ENCODE data around the gene TRNP1. TPM values are rescaled to one million over a fixed set of nuclear protein-coding genes. Genes with fewer than 3 reads are reported as not detected.
A peak's percentile ranks its signal among the peaks of the same experiment; 100 is the strongest.

The TRNP1 gene
- total RNA-seq, 1 donor from 2014 or later: 12.0 TPM

DNA sequence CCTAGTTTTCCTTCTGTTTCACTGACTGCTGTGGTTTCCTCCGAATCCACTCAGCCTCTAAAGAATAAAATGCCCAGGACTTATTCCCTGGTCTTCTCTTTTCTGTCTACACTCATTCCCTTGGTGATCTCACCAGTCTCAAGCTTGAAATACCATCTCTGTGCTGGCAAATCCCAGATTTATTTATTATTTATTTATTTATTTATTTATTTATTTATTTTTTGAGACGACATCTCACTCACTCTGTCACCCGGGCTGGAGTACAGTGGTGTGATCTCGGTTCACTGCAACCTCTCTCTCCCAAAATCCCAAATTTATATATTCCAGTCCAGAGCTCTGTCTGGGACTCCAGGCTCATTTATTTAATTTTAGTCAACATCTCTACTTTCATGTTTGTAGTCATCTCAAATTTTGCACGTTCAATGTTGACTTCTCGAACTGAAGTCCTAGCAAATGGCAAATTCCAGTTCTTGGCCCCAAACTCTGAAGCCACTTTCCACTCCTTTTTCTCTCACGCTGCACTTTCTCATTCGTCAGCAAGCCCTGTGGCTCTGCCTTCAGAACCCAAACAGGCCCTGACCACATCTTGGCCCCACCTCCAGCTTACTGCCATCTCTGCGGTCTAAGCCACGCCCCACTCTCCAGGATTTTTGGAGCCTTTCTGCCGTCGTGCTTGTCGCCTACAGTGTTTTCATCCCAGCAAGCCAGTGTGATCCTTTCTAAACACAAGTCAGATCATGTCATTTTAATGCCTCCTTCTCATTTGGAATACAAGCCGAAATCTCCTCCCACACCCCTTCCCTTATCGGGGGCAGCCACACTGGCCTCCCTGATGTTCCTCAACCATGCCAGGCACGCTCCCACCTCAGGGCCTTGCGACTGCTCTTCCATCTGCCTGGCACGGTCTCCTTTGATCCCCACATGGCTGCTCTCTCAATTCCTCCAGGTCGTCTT is 33.4 kb downstream of the TRNP1 start:
- DNase-seq (ENCODE audit: low spot score): peak; percentile 73

DNA sequence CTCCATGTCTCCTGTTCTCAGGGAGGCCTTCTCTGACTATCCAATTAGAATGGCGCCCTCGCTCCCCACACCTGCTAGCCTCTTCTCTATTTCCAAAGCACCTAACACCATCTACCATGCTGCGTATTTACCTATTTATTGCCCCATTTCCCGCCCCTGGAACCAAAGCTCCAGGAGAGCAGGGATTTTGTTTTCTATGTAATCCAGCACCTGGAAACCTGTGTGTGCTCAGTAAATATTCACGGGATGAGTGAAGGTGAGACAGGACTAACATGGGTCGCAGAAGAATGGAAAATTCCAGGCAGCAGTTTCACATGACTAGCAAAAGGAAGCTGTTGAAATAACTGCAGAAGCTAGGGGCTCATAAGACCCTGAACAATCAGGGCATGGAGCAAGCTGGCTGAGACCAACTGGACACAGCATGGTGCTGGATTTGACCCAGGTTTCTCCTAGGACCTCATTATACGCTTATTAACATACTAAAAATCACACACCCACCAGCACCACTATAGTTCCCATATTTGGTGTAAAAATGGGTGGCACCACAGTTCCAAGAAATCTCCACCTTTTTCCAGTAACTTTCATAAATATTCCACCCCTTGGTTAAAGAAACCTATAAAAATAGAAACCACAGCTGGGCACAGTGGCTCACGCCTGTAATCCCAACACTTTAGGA is 34.2 kb downstream of the TRNP1 start:
- DNase-seq (ENCODE audit: low spot score): no peak

DNA sequence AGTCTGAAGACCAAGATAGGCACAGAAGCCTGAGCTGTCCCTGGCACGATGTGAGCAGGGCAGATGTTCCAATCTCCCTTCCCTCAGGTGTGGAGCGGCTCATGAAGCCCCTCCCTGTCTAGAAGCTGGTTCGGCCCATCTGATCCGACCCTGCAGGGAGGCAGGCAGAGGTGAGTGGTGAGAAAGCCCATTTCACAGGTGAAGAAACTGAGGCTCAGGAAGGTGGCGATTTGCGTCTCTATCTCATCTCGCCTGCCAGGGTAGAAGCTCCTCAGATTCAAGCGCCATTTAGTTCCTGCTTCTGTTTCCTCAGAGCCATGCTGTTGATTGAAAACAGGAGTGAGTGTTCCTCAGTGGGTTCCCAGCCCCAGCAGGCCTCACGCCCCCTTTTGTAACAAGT is 36.0 kb downstream of the TRNP1 start:
- DNase-seq (ENCODE audit: low spot score): no peak

DNA sequence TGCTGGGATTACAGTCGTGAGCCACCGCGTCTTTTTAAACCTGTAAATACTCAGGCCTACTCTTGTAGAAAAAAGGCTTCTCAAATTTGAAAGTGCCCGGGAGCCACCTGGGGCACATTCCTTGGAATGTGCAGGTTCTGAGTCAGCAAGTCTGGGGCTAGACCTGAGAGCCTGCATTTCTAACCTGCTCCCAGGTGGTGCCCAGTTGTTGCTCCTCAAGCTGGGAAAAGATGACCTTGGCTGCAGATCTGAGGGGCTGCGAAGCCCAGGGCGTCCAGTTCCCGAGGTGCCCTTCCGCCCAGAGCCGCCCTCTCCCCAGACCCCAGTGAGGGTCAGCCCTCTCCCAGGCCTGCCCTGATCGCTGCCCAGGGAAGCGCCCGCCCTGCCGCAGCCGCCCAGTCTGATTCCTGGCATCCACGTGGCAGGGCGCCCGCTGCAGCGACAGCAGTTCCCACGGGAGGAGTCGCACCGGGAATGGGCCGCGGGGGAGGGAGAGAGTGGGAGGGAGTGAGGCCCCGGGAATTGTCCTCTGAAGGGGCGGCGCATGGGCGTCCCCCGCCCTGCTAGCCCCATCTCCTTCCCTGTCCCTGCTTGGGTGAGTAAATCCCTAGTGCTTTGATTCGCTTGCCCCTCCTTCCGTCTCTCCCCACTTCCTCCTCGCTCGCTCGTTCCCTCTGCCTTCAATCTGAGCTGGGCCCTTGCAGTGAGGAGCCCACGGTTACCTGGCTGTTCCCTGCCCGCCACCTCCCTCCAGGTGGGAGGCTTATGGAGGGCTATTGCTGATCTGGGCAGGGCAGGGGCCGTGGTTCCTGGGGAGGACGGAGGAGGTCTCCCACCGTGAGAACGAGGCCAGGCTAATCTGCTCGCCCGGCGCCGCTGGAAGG is 38.0 kb downstream of the TRNP1 start:
- peak; percentile 92 for DNase-seq (ENCODE audit: low spot score)

DNA sequence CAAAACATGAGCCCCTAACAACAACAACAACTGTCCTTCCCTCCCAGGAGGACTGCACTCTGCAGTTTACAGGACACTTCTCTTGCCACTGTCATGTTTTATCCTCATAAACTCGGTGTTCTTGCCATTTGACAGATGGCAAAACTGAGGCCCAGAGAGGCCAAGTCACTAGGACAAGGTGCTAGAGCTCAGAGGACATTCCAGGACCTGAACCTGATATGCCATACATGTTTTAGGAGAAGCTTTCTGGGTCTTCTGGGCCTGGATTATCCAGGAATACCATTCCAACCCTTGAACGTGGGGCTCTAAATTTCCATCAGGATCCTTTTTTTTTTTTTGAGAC is 38.6 kb downstream of the TRNP1 start:
- DNase-seq (ENCODE audit: low spot score): no peak

DNA sequence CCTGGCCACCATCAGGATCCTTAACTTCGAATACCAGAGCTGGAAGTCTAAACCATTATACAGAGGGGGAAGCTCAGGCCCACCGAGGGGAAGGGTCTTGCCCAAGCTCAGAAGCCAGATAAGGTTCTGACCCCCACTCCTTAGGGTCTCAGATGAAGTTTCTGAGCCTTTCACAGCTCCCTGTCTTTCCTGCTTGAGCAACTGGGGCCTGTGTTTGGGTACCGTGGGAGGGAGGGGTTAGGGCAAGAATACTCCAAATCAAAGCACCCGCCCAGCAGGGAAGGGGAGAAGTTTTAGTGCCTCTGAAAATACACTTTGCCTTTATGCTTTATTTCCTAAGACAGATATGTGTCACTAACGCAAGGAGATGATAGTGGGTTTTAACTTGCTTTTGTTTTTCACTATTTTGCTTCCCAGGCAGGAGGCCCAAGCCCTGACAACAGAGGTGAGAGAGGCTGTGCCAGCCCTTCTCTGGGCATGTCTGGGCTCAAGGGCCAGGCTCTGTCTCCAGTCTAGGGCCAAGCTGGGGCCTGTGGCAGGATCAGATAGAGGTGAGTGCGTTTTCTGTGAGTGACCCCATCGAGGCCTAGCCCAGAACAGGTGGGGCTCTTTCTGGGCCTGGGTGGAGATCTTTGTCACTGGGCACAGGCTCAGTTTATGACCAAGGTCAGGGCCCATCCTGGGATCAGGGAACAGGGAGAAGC is 39.7 kb downstream of the TRNP1 start:
- DNase-seq (ENCODE audit: low spot score): peak; percentile 43

DNA sequence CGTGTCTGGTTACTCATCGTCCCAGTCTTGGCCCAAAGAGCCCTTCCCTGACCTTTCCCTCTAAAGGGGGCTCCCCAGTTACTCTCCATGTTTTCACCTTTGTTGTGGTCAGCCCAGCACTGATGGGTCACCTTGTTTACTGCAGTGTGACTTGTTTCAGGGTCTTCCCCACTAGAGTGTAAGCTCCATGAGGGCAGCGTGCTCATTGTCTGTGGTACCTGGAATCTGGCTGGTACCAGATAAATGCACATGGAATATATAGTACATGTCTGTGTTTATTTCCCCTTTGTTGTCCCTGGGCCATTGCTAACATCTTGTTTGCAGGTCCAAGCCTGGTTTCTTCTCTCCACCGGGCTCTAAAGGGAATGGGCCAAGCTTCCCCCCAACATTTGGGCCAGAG is 41.9 kb downstream of the TRNP1 start:
- DNase-seq (ENCODE audit: low spot score): no peak

DNA sequence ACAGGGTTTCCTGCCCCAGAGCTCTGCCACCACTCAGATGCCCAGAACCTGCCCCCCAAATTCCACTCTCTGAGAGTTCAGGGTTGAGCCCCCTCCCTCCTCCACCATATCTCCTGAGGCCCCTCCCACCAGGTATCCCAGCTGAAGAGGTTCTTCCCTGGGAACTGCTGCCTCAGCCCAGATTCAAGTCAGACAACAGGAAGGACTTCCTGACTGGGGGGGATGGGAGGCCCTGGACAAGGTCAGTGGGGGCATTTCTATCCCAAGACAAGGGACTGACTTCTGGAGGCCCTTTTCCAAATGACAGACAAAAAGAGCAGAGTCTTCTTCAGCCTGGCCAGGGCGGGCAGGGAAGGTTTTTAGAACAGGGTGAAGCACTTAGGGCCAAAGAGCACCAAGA is 43.2 kb downstream of the TRNP1 start:
- no peak for DNase-seq (ENCODE audit: low spot score)

DNA sequence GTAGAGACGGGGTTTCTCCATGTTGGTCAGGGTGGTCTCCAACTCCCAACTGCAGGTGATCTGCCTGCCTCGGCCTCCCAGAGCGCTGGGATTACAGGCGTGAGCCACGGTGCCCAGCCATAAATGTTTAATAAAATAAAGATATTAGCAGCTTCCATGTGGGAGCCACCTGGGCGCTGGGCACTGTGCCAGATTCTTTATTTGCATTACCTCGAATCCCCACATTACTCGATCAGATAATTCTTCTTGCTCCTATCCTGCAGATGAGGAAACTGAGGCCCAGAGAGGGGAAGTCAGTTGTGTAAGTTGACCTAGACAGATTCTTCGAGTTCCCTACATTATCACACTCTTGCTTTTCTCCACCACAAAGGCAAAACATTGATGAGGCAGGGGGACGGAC is 44.0 kb downstream of the TRNP1 start:
- no peak for DNase-seq (ENCODE audit: low spot score)

DNA sequence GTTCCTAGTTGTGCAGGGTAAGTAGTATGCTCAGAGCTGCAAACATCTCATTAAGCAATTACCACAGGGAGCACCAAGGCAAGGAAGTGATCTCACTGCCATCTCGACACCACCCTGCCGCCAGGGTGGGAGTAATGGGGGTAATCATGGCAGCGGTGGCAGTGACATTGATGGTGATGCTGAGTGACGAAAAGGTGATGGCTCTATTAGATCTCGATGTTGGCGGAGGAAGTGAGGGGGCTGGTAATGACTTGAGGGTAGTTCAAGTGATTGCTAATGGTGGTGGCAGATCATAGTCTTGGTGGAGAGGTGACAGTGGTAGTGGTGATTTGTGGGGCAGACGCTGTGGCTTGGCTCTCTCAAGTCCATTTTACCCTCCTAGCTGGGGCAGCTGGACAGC is 44.5 kb downstream of the TRNP1 start:
- no peak for DNase-seq (ENCODE audit: low spot score)

DNA sequence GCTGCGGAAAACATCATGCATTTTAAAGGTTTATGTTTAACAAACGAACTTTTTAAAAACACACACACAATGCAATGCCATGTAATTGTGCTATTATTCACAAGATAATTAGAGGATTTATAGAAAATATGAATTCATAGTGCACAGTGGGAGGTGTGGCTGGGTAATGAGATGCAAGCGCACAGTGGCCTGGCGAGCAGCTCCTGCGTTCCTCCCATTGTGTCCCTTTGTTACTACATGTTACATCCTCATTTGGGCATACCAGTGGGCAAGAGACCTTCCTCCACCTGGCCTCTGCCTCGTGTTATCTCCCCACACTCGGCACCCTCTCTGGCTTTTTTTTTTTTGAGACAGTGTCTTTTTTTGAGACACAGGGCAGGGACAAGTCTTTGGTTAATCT is 49.2 kb downstream of the TRNP1 start:
- DNase-seq (ENCODE audit: low spot score): no peak

DNA sequence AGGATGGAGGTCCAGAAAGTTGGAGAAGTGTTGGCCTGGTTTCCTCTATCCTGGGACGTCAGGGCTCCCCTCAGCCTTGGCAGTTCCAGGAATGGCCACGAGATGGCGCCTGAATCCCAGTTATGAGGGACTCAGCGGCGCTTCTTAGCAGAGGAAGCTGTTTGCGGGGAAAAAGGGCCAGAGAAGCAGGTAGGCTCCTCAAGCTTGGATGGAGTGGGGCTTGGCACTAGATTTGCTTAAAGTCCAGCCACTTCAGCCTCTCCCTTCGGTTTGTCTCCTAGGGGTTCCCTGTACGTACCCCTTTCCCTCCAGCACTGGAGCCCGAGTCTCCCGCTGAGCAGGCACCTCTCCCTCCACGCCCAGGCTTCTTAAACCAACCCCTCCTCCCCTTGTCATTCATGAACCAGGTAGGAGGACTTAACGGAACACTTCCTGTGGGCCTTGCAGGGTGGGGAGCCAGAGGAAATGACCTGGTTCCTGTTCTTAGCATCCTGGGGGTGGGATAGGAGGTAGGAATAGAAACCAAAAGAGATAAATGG is 51.2 kb downstream of the TRNP1 start:
- peak; percentile 88 for DNase-seq (ENCODE audit: low spot score)

DNA sequence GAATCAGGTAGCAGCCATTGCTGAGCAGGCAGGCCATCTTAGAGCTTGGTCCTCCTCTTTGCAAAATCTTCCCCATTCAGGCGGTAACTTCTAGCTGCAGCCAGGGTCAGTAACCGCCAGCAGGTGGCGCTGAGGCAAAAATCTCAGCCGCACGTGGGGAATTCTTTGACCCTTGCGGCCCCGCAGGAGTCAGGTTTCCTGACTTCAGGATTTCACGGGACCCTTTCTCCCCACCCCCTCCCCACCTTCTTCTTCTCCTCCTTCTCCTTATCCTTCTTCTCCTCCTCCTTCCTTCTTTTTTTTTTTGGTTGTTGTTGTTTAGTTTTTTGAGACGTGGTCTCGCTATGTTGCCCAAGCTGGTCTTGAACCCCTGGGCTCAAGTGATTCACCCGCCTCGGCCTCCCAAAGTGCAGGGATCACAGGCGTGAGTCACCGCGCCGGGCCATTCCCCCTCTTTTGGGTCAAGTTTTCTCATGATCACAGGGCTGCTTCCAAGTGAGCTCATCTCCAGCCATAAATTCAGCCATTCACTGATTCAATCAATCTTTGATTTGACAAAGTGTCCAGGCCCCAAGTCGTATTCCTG is 52.6 kb downstream of the TRNP1 start:
- peak; percentile 64 for DNase-seq (ENCODE audit: low spot score)

DNA sequence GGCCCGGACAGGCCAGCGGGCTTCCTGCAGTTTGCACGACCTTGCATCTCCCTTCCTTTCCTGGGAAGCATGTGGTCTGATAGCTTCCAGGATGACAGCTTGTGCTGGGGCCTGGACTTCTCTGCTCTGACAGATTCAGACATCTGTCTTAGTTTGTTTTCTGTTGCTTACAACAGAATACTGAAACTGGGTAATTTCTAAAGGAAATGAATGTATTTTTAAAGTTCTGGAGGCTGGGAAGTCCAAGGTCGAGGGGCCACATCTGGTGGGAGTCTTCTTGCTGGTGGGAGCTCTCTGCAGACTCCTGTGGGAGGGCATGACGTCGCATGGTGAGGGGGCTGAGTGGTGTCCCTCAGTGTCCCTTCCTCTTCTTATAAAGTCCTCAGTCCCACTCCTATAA is 54.4 kb downstream of the TRNP1 start:
- no peak for DNase-seq (ENCODE audit: low spot score)

DNA sequence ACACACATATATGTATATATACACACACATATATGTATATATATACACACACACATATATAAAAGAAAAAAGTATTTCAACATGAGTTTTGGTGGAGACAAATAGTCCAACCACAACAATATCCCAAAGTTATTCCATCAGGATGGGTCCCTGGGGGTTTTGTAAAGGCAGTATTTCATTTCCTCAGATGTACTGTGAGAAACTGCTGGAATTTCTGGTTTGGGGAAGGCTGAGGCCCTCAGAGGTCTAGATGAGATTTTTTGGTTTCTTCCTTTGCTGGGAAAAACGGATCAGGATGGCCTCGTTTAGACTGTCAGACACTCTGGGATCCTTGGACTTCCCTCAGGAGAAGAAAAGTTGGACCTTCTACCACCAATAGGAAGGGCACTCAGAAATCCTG is 55.6 kb downstream of the TRNP1 start:
- no peak for DNase-seq (ENCODE audit: low spot score)

DNA sequence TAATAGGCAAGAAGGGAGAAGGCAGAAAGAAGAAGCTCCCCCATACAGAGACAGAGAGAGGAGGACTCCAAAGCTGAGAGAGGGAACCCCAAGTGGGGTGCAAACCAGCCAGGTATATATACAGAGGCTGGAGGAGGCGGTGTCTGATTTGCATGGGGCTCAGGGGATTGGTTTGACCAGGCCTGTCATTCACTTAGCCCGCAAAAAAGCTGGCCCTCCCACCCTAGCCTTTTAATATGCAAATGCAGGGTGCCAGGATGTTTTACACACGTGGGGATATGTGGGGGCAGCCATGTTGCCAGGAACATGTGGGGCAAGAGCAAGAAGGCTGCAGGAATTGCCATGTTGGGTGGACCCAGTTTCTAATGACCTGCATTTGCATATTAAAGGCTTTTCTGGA is 56.1 kb downstream of the TRNP1 start:
- DNase-seq (ENCODE audit: low spot score): no peak

Other genes with a start within 250 kb of the TRNP1 start
- 11.1 TPM for gene PIGV, start 205.7 kb upstream of the TRNP1 start, total RNA-seq (ENCODE audit: insufficient read depth, low replicate concordance)
- 16.4 TPM for gene ZDHHC18, start 167.0 kb upstream of the TRNP1 start, total RNA-seq (ENCODE audit: insufficient read depth, low replicate concordance)
- gene SFN, start 130.5 kb upstream of the TRNP1 start, total RNA-seq (ENCODE audit: insufficient read depth, low replicate concordance): 21.4 TPM
- gene GPN2, start 103.4 kb upstream of the TRNP1 start, total RNA-seq (ENCODE audit: insufficient read depth, low replicate concordance): 6.3 TPM
- gene GPATCH3, start 93.2 kb upstream of the TRNP1 start, total RNA-seq (ENCODE audit: insufficient read depth, low replicate concordance): 5.3 TPM
- not detected for gene NR0B2, start 79.7 kb upstream of the TRNP1 start, total RNA-seq (ENCODE audit: insufficient read depth, low replicate concordance)
- gene NUDC, start 71.9 kb upstream of the TRNP1 start, total RNA-seq (ENCODE audit: insufficient read depth, low replicate concordance): 18.5 TPM
- 3.1 TPM for gene KDF1, start 33.2 kb upstream of the TRNP1 start, total RNA-seq (ENCODE audit: insufficient read depth, low replicate concordance)
- gene TENT5B, start 19.2 kb downstream of the TRNP1 start, total RNA-seq (ENCODE audit: insufficient read depth, low replicate concordance): 38.8 TPM
- 1.4 TPM for gene SLC9A1, start 161.4 kb downstream of the TRNP1 start, total RNA-seq (ENCODE audit: insufficient read depth, low replicate concordance)
- gene WDTC1, start 240.9 kb downstream of the TRNP1 start, total RNA-seq (ENCODE audit: insufficient read depth, low replicate concordance): 12.8 TPM

Data from umbilical cord (tissue), 2 donors.